Stimulated activated CD4-positive, alpha-beta T cell treated with anti-CD3 and anti-CD28 coated beads, Interleukin-4, amount 100 ng/mL, for 4 hours (primary cell): ENCODE data around the gene MMP24OS.
A peak's percentile ranks its signal among the peaks of the same experiment; 100 is the strongest.
"Not testable (repeated sequence)": the region's sequence is repeated elsewhere in the genome, so short reads cannot be mapped to it uniquely, and the experiment has no call there.

Experiments
- DNase-seq, 2 experiments: peaks; one replicate each; pipeline ENCODE4 v3.0.0-alpha.2; 2020

Gene MMP24OS

DNA sequence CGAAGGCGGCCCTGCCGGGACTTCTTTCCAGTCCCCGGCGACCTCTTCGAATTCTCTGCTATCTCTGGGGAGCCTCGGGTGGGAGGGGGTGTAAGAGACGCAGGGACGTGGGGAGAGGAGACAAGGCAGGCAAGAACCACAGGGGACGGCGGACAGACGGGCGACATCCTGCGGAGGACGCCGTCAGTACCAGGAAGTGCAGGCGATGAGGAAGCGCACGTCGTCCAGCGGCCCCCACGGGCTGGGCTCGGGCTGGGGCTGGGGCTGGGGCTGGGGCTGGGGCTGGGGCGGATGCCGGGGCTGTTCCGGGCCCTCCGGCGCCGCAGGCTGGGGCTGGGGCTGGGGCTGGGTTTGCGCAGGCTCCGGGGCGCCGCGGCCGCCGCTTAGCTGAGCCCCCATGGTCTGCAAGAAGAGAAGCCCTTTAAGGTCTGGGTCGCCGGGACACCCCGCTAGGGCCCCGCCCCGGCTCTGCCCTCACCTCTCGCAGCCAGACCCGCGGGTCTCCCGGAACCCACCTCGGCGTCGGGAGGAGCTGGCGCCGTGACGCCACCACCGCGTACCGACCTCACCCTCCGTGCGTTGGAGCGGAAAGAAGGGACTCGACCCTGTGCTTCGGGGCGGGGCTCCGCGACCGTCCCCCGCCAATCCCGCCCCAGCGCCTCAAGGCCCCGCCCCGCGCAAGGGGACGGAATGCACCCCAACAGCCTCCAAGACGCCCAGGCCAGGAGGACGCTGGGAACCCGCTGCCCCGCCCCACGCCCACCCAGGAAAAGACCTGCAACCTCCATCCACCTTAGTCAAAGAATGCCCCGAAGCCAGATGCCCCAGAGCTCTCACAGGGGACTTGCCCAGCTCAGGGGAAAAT lies at the start of gene MMP24OS:
Gene MMP24OS (minus strand): TSS at position 592 of the 865 bp plus-strand sequence. CDS start 193 bp downstream, at position 399.
- DNase-seq = peak; percentile 86

DNA sequence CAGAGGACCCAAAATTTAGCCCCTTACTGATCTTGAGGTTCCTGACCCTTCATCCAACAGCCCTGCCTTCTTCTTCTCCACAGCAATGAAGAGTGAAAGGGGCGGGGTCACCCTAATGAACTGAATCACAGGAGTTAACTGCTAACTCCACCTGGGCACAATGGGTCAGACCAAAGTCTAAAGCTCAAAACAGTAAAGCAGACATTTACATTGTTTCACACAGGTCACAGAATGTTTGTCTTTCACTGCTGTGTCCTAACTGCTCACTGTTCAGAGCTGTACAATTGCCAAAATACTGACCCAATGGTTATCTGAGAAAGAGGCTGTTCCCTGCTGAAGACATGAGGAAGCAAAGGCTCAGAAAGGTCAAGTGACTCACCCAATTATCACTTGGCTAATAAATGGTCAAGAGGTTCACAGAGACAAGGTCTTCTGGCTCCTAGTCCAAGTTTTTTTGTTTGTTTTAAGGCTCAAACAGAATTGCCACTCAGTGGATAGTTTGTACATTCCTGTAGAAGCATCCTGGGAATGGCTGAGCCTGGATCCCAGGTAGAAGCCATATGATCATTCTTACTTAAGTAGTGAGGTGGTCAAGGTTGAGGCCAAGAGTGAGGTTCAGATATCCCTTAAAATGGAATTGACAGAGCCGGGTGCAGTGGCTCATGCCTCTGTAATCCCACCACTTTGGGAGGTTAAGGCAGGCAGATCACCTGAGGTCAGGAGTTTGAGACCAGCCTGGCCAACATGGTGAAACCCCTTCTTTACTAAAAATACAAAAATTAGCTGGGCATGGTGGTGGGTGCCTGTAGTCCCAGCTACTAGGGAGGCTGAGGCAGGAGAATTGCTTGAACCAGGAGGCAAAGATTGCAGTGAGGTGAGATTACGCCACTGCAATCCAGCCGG lies 49.4 kb upstream of the MMP24OS start:
- DNase-seq = no peak

DNA sequence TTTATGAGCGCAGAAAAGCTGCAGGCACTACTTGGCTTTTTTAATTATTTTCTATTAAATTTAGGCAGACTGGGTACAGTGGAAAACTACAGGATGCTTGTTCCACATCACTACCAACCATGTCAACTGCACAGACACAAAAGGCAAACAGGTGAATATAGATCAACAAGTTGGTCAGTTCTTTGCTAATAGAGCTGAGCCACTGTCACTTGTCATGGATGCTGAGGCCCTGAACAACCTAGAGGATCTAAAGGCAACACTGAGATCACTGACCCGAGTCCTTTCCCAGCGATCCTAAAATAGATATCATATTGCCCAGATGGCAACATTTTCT lies 48.8 kb upstream of the MMP24OS start:
- DNase-seq = no peak

DNA sequence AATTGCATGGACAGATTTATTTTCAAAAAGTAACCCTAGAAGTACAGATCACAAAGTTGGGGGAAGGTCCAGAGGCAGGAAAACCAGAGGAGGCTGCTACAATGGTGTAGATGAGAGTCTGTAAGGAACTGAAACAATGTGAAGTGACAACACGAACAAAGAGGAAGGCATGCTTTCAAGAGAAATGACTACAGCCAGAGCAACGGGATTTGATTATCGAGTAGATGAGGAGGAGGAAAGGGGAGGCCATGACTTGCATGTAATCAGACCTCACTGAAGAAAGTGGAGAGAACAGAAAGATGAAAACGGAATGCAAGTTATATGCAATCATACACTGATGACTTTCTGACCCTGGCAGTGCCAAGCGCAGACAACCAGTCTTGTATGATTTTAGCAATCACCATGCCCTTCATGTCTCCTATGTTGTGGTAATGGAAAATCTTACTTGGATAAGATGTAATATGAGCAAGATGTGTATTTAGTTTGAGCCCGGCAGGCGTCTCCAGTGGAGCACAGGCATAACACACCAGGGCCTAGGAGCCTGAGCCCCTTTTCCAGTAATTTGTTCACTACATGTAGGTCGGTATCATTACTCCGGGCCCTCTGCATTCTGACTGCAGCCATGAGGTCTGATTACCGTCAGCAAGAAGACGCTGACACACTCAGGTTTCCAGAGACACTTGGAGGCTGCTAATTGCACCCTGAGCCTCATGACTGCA lies 48.3 kb upstream of the MMP24OS start:
- no peak for DNase-seq

DNA sequence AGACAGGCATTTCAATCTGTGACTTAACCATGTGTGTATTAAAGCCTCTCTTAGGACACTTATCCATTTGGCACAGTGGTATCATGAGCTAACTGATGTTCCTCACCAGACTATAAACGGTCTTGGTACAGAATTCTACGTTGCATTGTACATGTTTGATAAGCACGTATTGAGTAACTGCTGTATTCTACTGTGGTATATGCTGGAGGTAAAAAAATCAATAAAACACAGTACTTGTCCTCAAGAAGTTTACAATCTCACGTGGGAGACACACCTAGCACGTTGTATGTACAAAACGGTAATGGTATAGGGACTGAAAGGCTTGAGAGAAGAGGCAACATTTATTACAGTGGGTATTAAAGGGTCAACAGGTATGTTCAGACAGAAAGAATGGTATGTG lies 47.5 kb upstream of the MMP24OS start:
- no peak for DNase-seq

DNA sequence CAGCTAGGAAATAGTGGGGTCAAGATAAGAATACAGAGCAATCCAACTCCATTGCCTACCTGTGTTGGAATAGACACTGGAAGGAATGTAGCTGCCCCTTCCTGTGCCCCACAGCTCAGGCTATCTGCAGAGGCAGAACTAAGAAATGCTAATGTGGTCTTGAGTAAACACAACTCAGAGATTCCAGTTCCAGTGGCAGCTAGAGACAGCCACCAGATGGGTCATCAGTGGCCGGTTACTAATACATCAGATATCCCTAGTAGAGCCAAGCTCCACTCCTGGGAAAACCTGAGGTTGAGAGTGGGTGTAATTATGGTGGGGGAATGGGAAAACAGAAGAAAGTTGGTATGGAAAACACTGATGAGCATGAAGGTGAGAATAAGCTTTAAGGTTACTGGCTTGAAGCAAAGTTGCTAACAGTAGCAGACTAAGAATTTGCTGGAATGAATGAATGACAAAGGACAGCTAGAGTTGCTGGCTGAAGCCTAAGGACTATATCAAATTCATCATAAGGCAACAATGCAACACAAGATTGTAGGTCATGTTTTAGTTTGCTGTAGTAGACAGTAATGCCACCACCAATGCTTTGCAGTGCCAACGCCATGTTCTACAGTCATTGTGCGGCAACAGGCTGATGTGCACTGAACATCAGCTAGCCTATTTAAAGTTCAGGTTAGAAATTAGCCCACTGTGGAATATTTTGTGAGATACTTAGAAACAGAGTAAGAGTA lies 42.6 kb upstream of the MMP24OS start:
- no peak for DNase-seq

DNA sequence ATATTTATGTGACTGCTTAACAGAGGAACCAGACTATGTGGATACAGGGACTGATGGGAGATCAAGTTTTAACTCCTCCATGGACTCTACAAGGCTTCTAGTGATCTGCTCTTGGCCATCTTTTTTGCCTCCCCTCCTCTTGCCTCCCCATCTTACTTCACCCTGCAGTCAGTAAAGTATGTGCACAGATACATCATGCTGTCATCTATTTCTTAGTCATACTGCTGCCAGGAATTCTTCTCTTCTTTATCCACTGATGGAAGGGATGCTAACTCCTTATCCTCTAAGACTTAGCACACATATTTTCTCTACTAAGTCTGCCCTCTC lies 41.9 kb upstream of the MMP24OS start:
- DNase-seq = no peak

DNA sequence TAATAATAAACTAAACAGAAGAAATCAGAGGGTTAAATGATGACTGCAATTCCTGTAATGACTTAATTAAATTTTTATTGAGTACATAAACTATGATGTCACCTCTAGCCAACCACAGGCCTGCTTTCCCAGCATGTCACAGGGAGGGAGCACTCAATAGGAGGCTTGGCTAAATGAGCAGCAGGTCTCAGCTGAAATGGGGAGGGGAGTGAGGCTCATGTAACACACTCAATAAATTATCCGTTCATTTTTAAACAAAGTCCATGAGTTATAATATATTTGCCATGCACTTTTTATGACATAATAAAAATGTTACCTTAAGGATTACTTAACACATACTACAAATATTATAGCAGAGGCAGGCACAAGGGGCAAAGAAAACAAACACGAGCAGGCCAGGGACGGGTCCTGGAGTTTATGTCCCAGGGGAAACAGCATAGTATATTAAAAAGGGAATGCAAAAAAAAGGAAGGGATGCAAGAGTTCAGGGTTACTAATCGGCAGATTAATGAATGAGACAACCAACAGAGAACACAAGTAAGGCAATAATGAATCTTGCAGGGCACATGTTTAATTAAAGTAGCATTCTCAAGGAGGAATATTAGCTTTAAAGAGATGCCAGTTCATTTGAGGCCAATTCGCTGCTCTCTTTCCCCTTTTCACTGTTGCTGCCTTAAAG lies 41.4 kb upstream of the MMP24OS start:
- no peak for DNase-seq

DNA sequence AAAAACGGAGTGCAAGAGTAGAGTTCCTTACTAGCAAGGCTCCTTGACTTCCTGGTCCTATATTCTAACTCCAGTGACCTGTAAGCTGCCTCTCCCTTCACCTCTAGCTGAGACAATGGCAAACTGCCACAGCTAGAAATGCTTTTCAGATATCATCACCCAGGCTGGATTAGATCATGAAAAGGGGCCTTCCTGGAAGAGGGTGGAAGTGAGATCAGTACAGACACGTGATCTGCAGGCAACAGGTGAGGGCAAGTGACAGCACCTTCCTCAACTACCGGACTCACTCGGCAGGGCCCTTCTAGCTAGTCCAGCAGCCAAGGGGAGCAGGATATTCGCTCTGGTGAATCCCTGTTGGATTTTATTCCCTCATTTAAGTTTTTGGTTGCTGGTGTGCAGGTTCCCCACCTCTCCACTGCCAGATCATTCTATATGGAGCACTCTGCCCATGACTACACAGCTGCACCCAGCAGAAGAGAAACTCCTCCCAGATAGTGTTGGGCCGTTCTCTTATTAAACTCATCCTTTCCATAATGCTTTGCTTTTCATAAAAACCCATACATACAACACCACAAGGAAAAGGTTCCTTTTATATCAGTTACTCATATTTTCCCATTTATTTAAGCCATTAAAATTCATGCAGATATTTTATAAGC lies 40.7 kb upstream of the MMP24OS start:
- DNase-seq = no peak

DNA sequence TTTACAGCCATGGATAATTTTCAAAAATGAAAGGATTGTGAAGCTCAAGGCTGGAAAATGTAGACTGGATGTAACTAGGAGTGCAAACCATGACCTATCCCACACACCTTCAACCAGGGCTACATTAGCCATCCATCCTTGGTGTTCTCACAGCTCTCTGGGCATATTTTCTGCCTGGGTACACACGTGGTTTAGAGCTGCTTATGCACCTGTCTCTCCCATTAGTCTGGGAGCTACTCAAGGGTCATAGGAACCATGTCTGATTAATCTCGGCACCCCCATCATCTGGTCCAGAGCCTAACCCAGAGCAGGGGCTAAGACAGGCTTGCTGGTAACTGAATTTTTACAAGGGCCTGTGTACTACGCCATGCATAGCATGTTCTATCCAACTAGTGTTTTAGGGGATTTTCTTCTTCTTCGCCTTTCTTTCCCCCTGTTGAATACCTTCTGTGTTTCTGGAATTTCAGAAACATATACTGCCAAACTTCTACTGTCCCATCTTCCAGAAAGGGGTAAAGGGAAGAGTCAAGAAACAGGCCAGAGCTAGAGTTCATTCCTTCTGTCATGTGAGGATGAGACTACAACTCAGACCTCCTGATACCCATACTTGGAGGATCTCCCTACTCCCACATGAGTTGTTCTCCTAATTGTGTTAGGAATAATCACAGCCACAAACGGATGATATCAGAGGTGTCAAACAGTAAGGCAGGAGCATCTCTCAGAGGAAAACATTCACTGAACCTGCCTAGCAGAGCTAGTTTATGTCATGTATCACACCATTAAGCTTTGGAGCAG lies 39.7 kb upstream of the MMP24OS start:
- DNase-seq = no peak

DNA sequence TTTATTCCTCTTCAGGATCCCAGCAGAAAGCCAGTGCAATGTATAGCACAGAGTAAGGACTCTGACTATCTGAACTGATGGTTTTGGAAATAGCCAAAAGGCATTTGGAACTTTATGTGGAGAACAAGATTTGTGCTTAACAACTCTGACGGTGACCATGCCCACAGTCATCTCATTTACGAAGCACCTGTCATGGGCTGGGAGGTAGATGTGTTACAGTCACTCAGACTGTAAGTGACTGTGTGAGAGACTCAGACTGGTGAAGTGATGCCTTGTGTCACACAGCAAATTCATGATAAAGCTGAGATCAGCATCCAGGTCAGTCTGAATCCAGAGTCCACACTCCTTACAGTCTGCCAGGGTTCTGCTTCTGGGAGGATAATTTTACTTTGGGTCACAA lies 38.2 kb upstream of the MMP24OS start:
- DNase-seq = no peak

DNA sequence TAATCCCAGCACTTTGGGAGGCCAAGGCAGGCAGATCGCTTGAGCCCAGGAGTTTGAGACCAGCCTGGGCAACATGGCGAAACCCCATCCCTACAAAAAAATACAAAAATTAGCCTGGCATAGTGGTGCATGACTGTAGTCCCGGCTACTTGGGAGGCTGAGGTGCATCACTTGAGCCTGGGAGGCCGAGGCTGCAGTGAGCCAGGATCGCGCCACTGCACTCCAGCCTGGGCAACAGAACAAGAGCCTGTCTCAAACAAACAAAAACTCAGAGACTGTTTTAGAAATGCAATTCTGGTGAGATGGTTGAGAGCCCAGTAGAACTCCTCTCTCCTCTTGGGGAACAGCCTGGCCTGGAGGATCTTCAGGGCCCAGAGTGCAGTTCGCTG lies 37.7 kb upstream of the MMP24OS start:
- not testable (repeated sequence) for DNase-seq

DNA sequence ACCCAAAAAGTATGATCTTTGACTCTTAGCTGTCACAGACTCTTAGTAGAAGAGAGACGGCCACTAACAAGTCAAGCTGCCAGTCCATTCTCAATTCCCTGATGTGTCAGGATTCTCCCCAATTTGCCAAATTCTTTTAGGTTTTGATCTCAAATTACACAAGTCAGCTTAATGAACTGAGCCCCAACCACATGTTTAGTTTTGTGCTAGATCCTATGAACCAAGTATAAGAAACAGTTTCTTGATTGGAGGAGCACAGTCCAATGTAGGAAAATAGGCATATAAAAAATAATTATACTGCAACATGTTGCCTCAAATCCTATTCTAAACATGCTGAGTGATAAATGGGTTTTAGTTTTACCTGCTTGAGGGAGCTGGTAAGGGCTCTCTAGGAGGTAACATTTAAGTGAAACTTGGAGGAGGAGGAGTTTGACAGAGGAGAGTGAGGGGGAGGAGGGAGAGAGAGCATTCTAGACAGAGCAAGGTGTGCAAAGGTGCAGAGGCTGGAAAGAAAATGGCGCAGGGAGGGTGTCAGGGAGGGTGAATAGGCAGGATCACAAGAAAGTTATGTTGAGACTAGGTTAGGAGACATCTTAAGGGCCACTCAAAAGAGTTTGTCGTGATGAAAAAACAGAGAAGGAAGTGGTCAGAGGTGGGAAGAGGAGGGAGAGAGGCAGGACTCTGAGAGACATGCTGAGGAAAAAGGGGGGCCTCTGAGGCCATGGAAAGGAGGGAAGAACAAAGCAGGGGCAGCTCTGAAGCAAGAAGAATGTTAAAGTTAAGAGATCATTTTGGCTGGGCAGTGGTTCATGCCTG lies 37.1 kb upstream of the MMP24OS start:
- DNase-seq = no peak

DNA sequence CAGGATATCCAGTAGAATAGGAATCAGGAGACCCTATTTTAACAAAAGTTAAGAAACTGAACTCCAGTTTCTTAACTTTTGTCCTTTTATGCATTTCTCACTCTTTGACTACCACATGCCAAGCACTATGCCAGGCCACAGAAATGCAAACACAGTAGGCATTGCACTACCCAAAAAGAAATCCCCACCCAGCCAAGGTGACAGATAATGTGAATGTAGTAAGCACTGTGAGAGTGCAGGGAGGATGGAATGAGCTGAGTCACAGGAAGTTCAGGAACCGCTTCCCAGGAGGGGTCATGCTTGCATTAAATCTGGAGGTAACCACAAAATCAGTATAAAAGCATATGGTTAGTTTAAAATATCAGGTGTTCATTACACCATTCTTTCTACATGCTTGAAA lies 34.4 kb upstream of the MMP24OS start:
- no peak for DNase-seq

DNA sequence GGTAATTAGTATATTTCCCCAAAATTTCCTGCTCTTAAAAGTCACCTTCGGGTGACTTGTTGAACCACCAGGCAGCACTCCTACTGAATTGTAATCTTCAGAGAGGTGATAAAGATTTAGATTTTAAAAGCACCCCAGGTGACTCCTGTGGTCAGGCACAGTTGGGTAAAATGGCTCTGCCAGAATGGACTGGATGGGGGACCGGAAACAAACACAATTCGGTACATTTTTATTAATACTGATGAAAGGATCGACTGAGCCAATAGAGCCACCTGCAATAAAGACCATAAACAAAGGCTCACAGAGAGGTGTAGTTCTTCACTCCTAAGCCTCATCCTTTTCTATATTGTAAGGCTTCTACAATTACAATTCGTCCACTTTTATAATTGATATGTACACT lies 33.9 kb upstream of the MMP24OS start:
- DNase-seq = no peak

DNA sequence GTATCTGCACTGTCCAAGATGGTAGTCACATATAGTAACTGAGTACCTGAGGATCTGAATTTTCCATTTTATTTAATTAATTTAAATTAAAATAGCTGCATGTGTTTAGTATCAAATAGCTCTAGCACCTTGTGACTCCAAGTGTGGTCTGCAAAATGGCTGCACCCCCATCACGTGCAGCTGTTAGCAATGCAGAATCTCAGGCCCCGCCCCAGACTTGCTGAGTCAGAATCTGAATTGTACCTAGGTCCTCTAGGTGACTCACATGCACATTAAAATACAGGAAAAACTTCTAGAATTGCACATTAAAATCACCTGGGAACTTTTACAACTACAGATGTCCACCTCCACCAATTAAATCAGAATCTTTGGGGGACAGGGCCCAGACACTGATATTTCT lies 33.5 kb upstream of the MMP24OS start:
- DNase-seq = peak; percentile 33 to 54

DNA sequence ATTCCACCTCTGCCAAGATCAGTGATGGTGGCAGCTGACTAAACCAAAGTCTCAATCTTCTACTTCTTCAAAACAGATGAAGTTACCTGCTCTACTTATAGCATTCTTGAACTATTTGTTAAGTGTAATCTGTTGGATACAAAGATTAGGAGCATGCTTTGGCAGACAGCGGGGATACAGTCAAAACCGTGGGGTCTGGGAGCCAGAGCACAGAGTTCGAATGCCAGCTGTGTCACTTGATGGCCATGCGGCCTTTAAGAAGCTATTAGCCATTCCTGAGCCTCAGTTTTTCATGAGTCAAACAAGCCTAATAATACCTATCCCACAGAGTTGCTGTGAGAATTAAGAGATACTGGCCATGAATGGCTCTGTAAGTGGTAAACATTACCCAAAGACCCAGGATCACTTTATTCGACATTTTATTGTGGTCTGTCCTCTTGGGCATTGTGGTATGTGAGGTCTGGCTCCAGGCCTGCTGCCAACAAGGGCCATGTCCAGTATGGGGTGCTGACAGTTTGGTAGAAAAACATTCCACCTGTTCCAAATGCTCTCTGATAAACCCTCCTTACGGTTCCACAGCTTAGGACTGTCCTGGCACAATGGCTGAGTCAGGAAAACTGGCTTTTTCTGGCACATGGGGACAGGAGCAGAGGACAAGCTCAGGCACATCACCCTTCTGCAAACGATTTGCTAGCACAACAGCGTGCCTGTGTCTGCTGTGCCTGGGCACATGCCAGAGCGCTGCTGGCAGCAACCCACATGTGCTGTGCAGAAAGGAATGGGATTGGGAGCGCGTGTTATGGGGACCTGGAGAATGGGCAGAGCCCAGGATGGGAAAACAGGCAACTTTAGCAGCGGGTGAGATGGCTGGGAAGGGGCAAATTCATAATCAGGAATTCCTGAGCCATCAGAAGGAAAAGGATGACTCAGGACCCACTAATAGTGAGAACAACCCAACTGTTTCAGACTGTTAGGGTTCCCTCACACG lies 30.0 kb upstream of the MMP24OS start:
- DNase-seq = no peak

DNA sequence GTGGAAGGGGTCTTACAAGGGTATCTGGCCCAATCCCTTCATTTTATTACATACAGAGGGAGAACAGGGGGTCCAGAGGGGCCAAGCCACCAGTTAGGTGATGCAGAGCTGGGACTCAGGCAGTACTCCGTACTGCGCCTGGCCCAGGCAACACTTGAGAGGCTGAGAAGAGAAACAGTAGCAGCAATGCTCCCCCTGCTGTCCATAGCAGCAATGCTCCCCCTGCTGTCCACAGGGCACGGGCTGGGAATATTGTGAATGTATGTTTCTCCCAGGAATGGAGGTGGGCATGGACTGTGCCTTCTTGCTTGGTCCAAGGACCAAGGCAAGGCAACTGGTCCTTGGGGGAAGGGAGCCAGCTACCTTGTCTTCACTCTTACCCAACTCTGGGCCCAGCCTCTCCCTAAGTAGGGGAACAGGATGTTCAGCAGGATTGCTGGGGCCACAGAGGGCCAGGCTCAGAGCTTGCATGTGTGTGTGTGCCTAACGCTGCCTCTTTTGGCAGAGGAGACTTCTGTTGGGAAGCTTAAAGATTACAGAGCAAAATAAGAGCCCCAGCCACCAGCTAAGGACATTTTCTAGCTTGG lies 29.1 kb upstream of the MMP24OS start:
- no peak for DNase-seq
